K562 (cell line): ENCODE data around the gene PPHLN1. TPM values are rescaled to one million over a fixed set of nuclear protein-coding genes. Genes with fewer than 3 reads are reported as not detected.

ENCODE experiments used
- BRD4 ChIP-seq: fragments of 200-600 bp; sonication (generic); IDR thresholded peaks from 2 replicates; pipeline ENCODE4 v1.6.1; 2017; ENCODE audit warnings: inconsistent platforms
- HSF4 ChIP-seq: fragments of 250-450 bp; sonication (Bioruptor Pico); IDR thresholded peaks from 2 replicates; pipeline ENCODE4 v2.1.2; 2022; ENCODE audit warnings: mild to moderate bottlenecking, moderate library complexity, borderline replicate concordance
- JUNB ChIP-seq: fragments of 450-650 bp; formaldehyde crosslinking; conservative IDR thresholded peaks from 2 replicates; pipeline ENCODE4 v1.4.0; 2020; ENCODE audit warnings: mild to moderate bottlenecking
- KAT7 ChIP-seq: sonication (generic); formaldehyde crosslinking; IDR thresholded peaks from 2 replicates; pipeline ENCODE4 v1.8.0; 2022; ENCODE audit warnings: missing genetic modification reagents, mild to moderate bottlenecking, borderline replicate concordance
- MAFF ChIP-seq: IDR thresholded peaks from 2 replicates; pipeline ENCODE4 v1.6.1; 2012; ENCODE audit warnings: low read length, improper control_type of control experiment
- MEIS2 ChIP-seq: fragments of 450-650 bp; IDR thresholded peaks from 2 replicates; pipeline ENCODE4 v1.6.1; 2014; ENCODE audit warnings: mild to moderate bottlenecking; ENCODE audit not compliant: partially characterized antibody
- NCOA6 ChIP-seq: fragments of 450-650 bp; IDR thresholded peaks from 2 replicates; pipeline ENCODE4 v1.6.1; 2017; ENCODE audit warnings: mild to moderate bottlenecking
- NFIC ChIP-seq: fragments of 450-650 bp; IDR thresholded peaks from 2 replicates; pipeline ENCODE4 v1.6.1; 2017; ENCODE audit warnings: mild to moderate bottlenecking, inconsistent platforms
- NFIX ChIP-seq: fragments of 250-450 bp; sonication (Bioruptor Pico); IDR thresholded peaks from 2 replicates; pipeline ENCODE4 v1.4.0; 2020; ENCODE audit warnings: low read depth, mild to moderate bottlenecking, moderate library complexity
- POLR2B ChIP-seq: fragments of 450-650 bp; IDR thresholded peaks from 2 replicates; pipeline ENCODE4 v1.6.1; 2018; ENCODE audit warnings: low read depth; ENCODE audit not compliant: partially characterized antibody
- PRPF4 ChIP-seq: fragments of 200-400 bp; formaldehyde crosslinking; IDR thresholded peaks from one replicate; pipeline ENCODE4 v1.6.1; 2017; ENCODE audit warnings: low read length, low read depth, mild to moderate bottlenecking; ENCODE audit not compliant: insufficient read depth, poor library complexity, severe bottlenecking
- SRSF7 ChIP-seq: fragments of 200-400 bp; formaldehyde crosslinking; optimal IDR thresholded peaks from 2 replicates; pipeline ENCODE3; 2017; ENCODE audit warnings: mild to moderate bottlenecking, low read depth, low read length
- TGIF2 ChIP-seq: sonication (generic); formaldehyde crosslinking; IDR thresholded peaks from 2 replicates; pipeline ENCODE4 v1.8.1; 2022; ENCODE audit warnings: mild to moderate bottlenecking, missing genetic modification reagents, moderate library complexity
- THRA ChIP-seq: fragments of 450-650 bp; IDR thresholded peaks from 2 replicates; pipeline ENCODE4 v1.6.1; 2017; ENCODE audit warnings: mild to moderate bottlenecking, moderate library complexity
- ZFP30 ChIP-seq: fragments of 250-450 bp; sonication (Bioruptor Pico); IDR thresholded peaks from 2 replicates; pipeline ENCODE4 v1.8.0; 2022; ENCODE audit warnings: moderate library complexity, mild to moderate bottlenecking, inconsistent platforms, borderline replicate concordance
- ZNF165 ChIP-seq: fragments of 250-450 bp; sonication (Bioruptor Pico); IDR thresholded peaks from 2 replicates; pipeline ENCODE4 v1.4.0; 2020; ENCODE audit warnings: borderline replicate concordance
- ZNF174 ChIP-seq: fragments of 250-450 bp; sonication (Bioruptor Pico); IDR thresholded peaks from 2 replicates; pipeline ENCODE4 v1.4.0; 2020; ENCODE audit warnings: mild to moderate bottlenecking
- ZNF707 ChIP-seq: fragments of 250-450 bp; sonication (Bioruptor Pico); conservative IDR thresholded peaks from 2 replicates; pipeline ENCODE4 v1.8.0; 2022; ENCODE audit warnings: inconsistent platforms, mild to moderate bottlenecking, moderate library complexity
- polyA plus RNA-seq, 8 experiments: library from polyadenylated mRNA; depleted of rRNA in 4 of 8; stranded (reverse) in 5 of 8; unstranded in 3 of 8; fragments of >200 nt; fragmentation: Nextera tagmentation in 2 of 8; fragmentation: Illumina TruSeq in 1 of 8; extraction: Ambion mirVana in 2 of 8; extraction: Trizol in 1 of 8; gene quantifications; 2 replicates each; pipeline versions ENCODE4 v1.2.1 to v1.2.3, GENCODE V29; 2011 to 2014; ENCODE audit warnings: inconsistent platforms in 1 of 8, missing spikeins in 1 of 8
- total RNA-seq, 7 experiments: library from RNA; depleted of rRNA in 6 of 7; stranded (reverse); fragments of >200 nt in 6 of 7; fragmentation: Illumina TruSeq in 2 of 7; extraction: Trizol in 2 of 7; gene quantifications; 2 replicates each; pipeline versions ENCODE4 v1.2.1 to v1.2.3, GENCODE V29; 2011 to 2021; ENCODE audit warnings: low replicate concordance in 1 of 7
- TF ChIP-seq, protein P1 (sequence below): fragments of 250-450 bp; sonication (Bioruptor Pico); IDR thresholded peaks from 2 replicates; pipeline ENCODE4 v1.4.0; 2020; ENCODE audit warnings: mild to moderate bottlenecking, moderate library complexity
- TF ChIP-seq, protein P2 (sequence below), 3 experiments: IDR thresholded peaks in 2 of 3; conservative IDR thresholded peaks in 1 of 3; 2 replicates each; pipeline ENCODE4 v1.5.1; 2011 to 2012; ENCODE audit warnings: low read length in 3 of 3, mild to moderate bottlenecking in 3 of 3, control low read depth in 2 of 3, improper control_type of control experiment in 1 of 3, inconsistent platforms in 1 of 3, low read depth in 1 of 3, mixed read lengths in 1 of 3, moderate library complexity in 1 of 3; ENCODE audit not compliant: insufficient read depth in 2 of 3
- TF ChIP-seq, protein P3 (sequence below): fragments of 250-450 bp; sonication (Bioruptor Pico); IDR thresholded peaks from 2 replicates; pipeline ENCODE4 v1.5.1; 2021; ENCODE audit warnings: mild to moderate bottlenecking

Gene PPHLN1
- total and polyA plus RNA-seq, 9 of the 15 experiments (the other 6 are each of a cell fraction or from before 2014, with no cell fraction given) = 66.3 to 112 (median 93.6) TPM

DNA sequence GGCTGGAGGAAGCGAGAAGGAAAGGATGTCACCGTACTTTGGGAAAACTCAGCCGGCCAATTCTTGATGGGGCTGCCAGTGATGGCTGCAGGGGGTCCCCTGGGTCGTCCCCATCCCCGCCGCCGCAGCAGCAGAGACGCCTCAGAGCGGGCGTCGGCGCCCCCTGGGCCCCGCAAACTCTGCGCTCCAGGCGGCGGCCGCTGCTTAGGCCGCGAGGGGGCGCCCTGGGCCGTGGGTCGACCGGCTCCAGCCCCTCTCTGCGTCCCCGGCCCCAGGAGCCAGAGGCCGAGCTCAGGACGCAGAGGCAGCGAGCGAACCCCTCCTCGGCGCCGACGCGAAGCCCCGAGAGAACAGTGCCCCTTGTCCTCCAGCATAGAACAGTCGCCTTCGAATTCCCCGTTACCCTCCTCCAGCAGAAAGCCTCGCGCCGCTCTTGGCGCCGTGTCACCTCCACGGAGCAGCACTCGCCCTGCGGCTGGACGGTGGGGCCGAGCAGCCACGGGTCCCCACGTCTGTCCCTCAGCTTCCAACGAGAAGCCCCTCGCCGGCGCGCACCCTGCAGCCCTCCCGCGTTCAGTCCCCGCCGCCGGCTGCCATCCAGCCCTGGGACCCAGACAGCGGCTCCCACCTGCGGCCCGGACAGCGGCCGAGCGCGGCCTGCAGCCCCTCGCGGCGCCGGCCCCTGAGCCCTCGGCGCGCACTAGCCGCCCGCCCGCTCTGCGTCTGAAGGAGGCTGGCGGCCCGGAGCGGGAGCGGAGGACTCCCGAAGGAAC lies 157.0 kb downstream of the PPHLN1 start (continued):
- TF ChIP-seq TGIF2 = no peak
- TF ChIP-seq, protein P1, sequence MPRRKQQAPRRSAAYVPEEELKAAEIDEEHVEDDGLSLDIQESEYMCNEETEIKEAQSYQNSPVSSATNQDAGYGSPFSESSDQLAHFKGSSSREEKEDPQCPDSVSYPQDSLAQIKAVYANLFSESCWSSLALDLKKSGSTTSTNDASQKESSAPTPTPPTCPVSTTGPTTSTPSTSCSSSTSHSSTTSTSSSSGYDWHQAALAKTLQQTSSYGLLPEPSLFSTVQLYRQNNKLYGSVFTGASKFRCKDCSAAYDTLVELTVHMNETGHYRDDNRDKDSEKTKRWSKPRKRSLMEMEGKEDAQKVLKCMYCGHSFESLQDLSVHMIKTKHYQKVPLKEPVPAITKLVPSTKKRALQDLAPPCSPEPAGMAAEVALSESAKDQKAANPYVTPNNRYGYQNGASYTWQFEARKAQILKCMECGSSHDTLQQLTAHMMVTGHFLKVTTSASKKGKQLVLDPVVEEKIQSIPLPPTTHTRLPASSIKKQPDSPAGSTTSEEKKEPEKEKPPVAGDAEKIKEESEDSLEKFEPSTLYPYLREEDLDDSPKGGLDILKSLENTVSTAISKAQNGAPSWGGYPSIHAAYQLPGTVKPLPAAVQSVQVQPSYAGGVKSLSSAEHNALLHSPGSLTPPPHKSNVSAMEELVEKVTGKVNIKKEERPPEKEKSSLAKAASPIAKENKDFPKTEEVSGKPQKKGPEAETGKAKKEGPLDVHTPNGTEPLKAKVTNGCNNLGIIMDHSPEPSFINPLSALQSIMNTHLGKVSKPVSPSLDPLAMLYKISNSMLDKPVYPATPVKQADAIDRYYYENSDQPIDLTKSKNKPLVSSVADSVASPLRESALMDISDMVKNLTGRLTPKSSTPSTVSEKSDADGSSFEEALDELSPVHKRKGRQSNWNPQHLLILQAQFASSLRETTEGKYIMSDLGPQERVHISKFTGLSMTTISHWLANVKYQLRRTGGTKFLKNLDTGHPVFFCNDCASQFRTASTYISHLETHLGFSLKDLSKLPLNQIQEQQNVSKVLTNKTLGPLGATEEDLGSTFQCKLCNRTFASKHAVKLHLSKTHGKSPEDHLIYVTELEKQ (CRISPR knock-in tag) = no peak
- no peak for TF ChIP-seq POLR2B
- TF ChIP-seq NCOA6 = peak; percentile 72
- no peak for TF ChIP-seq BRD4
- no peak for TF ChIP-seq ZNF165 (CRISPR knock-in tag)
- TF ChIP-seq, protein P2, sequence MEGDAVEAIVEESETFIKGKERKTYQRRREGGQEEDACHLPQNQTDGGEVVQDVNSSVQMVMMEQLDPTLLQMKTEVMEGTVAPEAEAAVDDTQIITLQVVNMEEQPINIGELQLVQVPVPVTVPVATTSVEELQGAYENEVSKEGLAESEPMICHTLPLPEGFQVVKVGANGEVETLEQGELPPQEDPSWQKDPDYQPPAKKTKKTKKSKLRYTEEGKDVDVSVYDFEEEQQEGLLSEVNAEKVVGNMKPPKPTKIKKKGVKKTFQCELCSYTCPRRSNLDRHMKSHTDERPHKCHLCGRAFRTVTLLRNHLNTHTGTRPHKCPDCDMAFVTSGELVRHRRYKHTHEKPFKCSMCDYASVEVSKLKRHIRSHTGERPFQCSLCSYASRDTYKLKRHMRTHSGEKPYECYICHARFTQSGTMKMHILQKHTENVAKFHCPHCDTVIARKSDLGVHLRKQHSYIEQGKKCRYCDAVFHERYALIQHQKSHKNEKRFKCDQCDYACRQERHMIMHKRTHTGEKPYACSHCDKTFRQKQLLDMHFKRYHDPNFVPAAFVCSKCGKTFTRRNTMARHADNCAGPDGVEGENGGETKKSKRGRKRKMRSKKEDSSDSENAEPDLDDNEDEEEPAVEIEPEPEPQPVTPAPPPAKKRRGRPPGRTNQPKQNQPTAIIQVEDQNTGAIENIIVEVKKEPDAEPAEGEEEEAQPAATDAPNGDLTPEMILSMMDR (IDR thresholded peaks at IDR 0.05 in 2 of 3, conservative IDR thresholded peaks at IDR 0.05 in 1 of 3; ENCODE audit: insufficient read depth in 2 of 3, low read depth in 1 of 3, low read length in 3 of 3) = peak; percentile 85 to 98 (median 96)
- no peak for TF ChIP-seq ZFP30 (CRISPR knock-in tag)
- TF ChIP-seq MAFF = no peak
- no peak for TF ChIP-seq KAT7 (CRISPR knock-in tag)
- peak; percentile 57 for TF ChIP-seq NFIC
- no peak for TF ChIP-seq ZNF707 (CRISPR knock-in tag)
- TF ChIP-seq JUNB (CRISPR knock-in tag) = no peak
- no peak for TF ChIP-seq HSF4 (CRISPR knock-in tag)
- TF ChIP-seq ZNF174 (CRISPR knock-in tag) = no peak
- TF ChIP-seq THRA = no peak
- no peak for TF ChIP-seq MEIS2
- TF ChIP-seq NFIX (CRISPR knock-in tag) = no peak
- TF ChIP-seq SRSF7 = no peak
- TF ChIP-seq PRPF4 = no peak
- TF ChIP-seq, protein P3, sequence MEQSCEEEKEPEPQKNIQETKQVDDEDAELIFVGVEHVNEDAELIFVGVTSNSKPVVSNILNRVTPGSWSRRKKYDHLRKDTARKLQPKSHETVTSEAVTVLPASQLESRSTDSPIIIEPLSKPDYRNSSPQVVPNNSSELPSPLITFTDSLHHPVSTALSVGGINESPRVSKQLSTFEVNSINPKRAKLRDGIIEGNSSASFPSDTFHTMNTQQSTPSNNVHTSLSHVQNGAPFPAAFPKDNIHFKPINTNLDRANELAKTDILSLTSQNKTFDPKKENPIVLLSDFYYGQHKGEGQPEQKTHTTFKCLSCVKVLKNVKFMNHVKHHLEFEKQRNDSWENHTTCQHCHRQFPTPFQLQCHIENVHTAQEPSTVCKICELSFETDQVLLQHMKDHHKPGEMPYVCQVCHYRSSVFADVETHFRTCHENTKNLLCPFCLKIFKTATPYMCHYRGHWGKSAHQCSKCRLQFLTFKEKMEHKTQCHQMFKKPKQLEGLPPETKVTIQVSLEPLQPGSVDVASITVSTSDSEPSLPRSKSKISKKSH (CRISPR knock-in tag) = no peak
